CD4-positive, alpha-beta T cell treated with Interleukin-15 for 1 hour (primary cell): ENCODE data around the gene POR.
"Not testable (repeated sequence)": the region's sequence is repeated elsewhere in the genome, so short reads cannot be mapped to it uniquely, and the experiment has no call there.

ENCODE experiments used
- DNase-seq: peaks from one replicate; pipeline ENCODE4 v3.0.0-alpha.2; 2020

The POR gene

GRCh38 chr7:75994388-75995051 is 79.6 kb downstream of the POR start, which contains the start of gene TMEM120A:
TMEM120A (minus strand) TSS chr7:75994595; CDS start chr7:75994570, 25 bp downstream.
- DNase-seq = peak; percentile 90

DNA sequence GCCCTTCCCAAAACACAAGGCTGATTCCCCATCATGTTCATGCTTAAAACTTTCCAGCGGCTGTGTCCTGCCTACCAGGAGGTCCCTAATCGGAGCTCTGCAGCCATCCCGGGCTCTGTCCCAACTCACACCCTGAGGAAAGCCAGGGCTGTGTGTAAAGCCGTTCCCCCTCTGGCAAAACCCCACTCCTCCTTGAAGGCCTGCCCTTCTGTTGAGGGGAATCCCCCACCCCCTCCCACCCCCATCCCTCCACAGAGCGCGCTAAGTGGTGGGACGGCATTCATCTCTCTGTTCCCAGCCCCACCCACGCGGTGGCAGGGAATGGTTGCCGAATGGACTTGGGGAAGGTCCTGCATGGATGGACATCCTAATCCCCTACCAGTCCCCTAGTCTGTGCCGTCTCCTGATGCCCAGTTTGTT is 80.1 kb downstream of the POR start:
- DNase-seq = no peak

DNA sequence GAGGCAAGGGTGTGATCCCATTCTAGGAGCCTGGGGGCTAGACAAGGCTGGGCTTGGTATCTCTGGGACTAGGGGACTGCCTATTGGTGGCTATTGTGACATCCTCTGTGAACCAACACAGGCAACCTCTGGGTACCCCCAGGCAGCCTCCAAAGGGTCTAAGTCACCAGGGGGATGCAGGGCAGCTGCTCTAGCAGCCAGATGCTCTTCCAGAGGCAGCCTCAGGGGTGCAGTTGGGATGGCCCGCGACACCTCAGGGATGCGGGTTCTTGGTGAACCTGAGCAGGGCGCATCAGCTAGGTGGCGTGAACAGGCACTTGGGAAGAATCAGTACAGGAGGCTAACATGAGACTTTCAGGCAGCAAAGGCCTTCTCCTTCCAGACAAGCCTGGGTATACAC is 81.0 kb downstream of the POR start:
- no peak for DNase-seq

GRCh38 chr7:75996476-75996875 is 81.5 kb downstream of the POR start:
- DNase-seq = no peak

DNA sequence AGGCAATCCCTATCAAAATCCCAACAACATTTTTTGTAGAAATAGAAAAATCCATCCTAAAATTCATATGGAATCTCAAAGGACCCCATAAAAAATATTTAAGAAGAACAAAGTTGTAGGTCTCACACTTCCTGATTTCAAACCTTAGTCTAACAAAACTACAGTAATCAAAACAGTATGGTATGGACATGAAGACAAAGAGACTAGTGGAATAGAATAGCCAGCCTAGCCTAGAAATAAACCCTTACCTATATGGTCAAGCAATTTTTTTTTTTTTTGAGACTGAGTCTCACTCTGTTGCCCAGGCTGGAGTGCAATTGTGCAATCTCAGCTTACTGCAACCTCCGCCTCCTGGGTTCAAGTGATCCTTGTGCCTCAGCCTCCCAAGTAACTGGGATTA is 83.1 kb downstream of the POR start:
- no peak for DNase-seq

DNA sequence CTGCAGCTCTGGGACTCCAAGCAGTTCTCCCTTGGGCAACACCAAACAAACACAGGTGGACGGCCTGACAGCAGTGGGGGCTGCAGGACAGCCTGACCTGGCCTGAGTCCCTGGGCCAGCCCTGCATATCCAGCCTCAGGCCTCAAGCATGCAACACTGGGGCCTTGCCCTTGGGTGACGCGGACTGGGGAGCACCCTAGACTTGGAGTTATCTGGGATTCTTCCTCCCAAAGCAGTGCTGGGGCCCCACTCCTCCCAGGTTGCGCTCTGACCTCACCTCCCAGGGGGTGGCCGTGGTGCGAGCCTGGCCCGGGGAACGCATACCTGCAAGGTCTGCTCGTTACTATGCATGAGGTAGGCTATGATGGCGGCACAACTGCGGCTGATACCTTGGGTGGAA is 85.6 kb downstream of the POR start:
- no peak for DNase-seq

DNA sequence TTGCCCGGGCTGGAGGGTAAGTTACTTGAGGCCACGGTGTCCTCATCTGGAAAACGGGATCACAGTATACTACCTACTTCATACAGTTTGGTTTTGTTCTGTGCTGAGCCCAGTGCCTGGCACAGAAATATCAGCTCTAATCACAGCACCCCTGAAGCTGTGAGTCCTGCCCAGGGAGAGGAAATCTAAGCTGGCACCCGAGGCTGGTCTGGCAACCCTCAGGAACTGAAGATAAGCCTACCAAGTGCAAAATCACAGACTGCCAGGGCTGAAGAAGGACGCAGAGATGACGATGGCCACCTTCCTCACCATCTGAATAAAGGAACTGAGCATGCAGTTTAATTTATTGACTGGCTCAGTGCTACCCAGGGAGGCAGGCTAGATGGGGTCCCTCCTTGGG is 87.2 kb downstream of the POR start:
- DNase-seq = no peak

GRCh38 chr7:76002822-76003221 is 87.9 kb downstream of the POR start:
- DNase-seq = no peak

GRCh38 chr7:76003351-76003750 is 88.4 kb downstream of the POR start:
- no peak for DNase-seq

DNA sequence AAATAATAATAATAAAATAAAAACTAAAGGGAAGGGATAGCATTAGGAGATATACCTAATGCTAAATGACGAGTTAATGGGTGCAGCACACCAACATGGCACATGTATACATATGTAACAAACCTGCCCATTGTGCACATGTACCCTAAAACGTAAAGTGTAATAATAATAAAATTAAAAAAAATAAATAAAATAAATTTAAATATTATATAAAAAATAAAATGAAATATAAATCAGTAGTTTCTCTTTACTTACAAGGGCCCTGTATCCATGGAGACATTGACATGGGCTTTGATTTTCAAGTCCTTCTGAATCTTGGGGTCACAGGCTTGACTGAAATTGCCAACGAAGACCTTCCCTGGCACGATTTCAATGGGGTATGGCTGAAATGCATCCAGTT is 90.0 kb downstream of the POR start:
- DNase-seq = not testable (repeated sequence)

DNA sequence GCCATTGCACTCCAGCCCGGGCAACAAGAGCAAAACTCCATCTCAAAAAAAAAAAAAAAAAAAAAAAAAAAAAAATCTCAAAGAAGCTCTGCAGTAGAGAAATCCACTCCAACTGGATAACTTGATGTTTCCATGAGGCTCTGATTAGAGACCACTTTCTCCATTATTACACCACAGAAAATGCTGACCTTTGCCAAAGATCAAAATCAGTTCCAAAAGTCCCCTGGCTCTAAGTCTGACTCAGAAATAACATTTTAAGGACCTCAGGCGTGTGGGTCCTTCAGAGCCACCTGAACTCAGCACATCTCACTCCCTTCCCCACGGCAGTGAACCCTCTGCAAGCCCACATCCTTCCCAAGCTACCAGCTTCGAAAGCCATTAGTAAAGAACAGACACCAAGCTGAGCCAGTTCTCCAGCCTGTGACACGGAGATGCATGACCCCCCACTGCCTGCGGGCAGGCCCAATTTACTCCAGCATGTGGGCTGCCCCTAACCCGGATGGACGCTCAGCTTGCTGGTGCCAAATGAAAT is 93.3 kb downstream of the POR start:
- no peak for DNase-seq

- DNase-seq = no peak
Observed at GRCh38 chr7:76009672-76010600, 95.0 kb downstream of the POR start.

- DNase-seq = no peak
Observed at GRCh38 chr7:76011442-76011861, 96.5 kb downstream of the POR start.

GRCh38 chr7:76016191-76016947 is 101.4 kb downstream of the POR start:
- DNase-seq = no peak

- DNase-seq = not testable (repeated sequence)
Observed at GRCh38 chr7:76018520-76018919, 103.6 kb downstream of the POR start.

DNA sequence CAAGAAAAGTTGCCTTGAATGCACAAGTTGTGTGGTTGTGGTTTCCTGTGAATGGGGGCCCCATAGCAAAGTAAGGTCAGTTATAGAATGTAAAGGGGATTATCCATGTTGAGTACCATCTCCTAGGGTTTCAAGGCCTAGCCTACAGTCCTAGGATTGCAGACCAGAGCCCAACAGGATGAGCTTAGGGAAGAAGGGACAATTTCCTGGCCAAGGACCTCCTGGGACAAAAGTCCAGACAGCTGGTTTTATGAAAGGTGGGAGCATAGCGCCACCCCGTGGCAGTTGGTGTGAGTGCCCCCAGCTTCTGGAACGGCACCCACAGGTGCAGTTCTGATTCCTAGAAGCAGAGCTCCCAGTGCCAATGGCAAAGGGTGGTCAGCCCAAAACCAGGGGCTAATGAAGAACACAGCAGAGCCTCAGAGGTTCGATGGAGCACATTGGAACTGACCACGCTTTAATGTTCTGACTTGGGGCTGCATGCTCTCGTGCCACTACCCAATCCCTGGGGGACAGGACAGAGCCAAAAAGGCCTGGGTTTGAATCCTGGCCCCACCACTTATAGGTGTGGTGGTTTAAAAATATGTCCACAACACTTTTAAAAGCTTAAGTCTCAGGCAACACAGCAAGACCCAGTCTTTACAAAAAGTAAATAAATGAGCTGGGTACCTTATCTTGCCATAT is 105.2 kb downstream of the POR start:
- DNase-seq = peak; percentile 57

GRCh38 chr7:76022026-76022780 is 107.2 kb downstream of the POR start:
- DNase-seq = no peak

DNA sequence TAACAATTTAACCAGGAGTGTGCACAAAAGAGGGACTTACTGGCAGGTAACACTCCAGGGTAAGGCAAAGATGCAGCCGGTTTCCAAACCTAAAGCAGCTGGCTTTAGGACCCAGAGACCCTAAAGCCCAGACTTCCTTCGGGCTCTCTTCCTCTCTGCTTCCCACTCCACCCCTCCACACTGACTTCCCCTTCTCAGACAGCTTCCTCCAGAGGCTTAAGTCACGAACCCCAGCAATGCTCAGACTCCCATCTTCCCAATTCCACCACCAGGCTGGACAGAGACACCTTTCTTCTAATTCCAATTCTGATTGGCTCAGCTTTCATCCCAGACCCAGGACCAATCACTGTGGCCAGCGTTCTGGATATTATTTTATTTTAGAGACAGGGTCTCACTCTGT is 108.0 kb downstream of the POR start:
- DNase-seq = peak; percentile 40

GRCh38 chr7:76029682-76030081 is 114.7 kb downstream of the POR start:
- DNase-seq = not testable (repeated sequence)

DNA sequence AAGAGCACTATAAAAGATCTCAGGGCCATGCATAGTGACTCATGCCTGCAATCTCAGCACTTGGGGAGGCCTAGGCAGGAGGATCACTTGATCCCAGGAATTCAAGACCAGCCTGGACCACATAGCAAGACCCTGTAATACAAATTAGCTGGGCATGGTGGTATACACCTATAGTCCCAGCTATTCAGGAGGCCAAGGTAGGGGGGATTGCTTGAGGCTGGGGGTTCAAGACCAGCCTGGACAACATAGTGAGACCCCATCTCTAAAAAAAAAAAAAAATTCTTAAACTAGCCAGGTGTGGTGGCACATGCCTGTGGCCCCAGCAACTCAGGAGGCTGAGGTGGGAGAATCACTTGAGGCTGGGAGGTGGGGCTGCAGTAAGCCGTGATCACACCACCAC is 117.0 kb downstream of the POR start:
- DNase-seq = no peak
